H9 (cell line): ENCODE measurements around the gene PSMB7. TPM values are rescaled to one million over a fixed set of nuclear protein-coding genes. Genes with fewer than 3 reads are reported as not detected.

Experiments
- DNase-seq: peaks from one replicate; pipeline ENCODE4 v3.0.0-alpha.2; 2017
- H2AFZ ChIP-seq: one replicate; pipeline ENCODE4 v1.6.1; 2013; ENCODE audit warnings: mild to moderate bottlenecking, low read length, control low read depth, moderate library complexity
- H2AK5ac ChIP-seq: 2 replicates; pipeline ENCODE4 v1.6.1; 2013; ENCODE audit warnings: low read length, control low read depth, mixed read lengths; ENCODE audit not compliant: insufficient read length
- H2BK120ac ChIP-seq: one replicate; pipeline ENCODE4 v1.6.1; 2013; ENCODE audit warnings: low read depth, mild to moderate bottlenecking, low read length, control low read depth, inconsistent platforms; ENCODE audit not compliant: poor library complexity, severe bottlenecking
- H2BK12ac ChIP-seq: 2 replicates; pipeline ENCODE4 v1.6.1; 2013; ENCODE audit warnings: low read length, control low read depth, mixed read lengths, low read depth; ENCODE audit not compliant: insufficient read length
- H2BK15ac ChIP-seq: 2 replicates; pipeline ENCODE4 v1.6.1; 2013; ENCODE audit warnings: low read depth, low read length, control low read depth
- H2BK20ac ChIP-seq: one replicate; pipeline ENCODE4 v1.6.1; 2013; ENCODE audit warnings: low read depth, mild to moderate bottlenecking, low read length, control low read depth, inconsistent platforms; ENCODE audit not compliant: poor library complexity, severe bottlenecking
- H2BK5ac ChIP-seq: 2 replicates; pipeline ENCODE4 v1.6.1; 2013; ENCODE audit warnings: low read length, control low read depth, mixed read lengths; ENCODE audit not compliant: insufficient read length
- H3K14ac ChIP-seq: 2 replicates; pipeline ENCODE4 v1.6.1; 2013; ENCODE audit warnings: low read length, control low read depth; ENCODE audit not compliant: insufficient read depth
- H3K18ac ChIP-seq: 2 replicates; pipeline ENCODE4 v1.6.1; 2013; ENCODE audit warnings: low read depth, mild to moderate bottlenecking, mixed read lengths, low read length, control low read depth; ENCODE audit not compliant: insufficient read length
- H3K23ac ChIP-seq: 2 replicates; pipeline ENCODE4 v1.6.1; 2013; ENCODE audit warnings: low read length, control low read depth, mixed read lengths, low read depth; ENCODE audit not compliant: insufficient read length
- H3K23me2 ChIP-seq: 2 replicates; pipeline ENCODE4 v1.6.1; 2013; ENCODE audit warnings: low read depth, mild to moderate bottlenecking, mixed read lengths, low read length, control low read depth; ENCODE audit not compliant: insufficient read length, poor library complexity, severe bottlenecking
- H3K27ac ChIP-seq: 2 replicates; pipeline ENCODE4 v1.5.1; 2013; ENCODE audit warnings: low read length, control low read depth, mixed read lengths, low read depth; ENCODE audit not compliant: insufficient read length
- H3K27me3 ChIP-seq: 2 replicates; pipeline ENCODE4 v1.6.1; 2013; ENCODE audit warnings: low read length, control low read depth, inconsistent platforms; ENCODE audit not compliant: insufficient read depth
- H3K4ac ChIP-seq: 2 replicates; pipeline ENCODE4 v1.6.1; 2013; ENCODE audit warnings: low read depth, mild to moderate bottlenecking, control low read depth, inconsistent platforms, low read length, moderate library complexity
- H3K4me1 ChIP-seq: 2 replicates; pipeline ENCODE4 v1.6.1; 2013; ENCODE audit warnings: low read length, control low read depth, inconsistent platforms; ENCODE audit not compliant: insufficient read depth
- H3K4me2 ChIP-seq: 2 replicates; pipeline ENCODE4 v1.6.1; 2013; ENCODE audit warnings: low read length, control low read depth, mixed read lengths; ENCODE audit not compliant: insufficient read length, insufficient read depth
- H3K56ac ChIP-seq: 2 replicates; pipeline ENCODE4 v1.6.1; 2013; ENCODE audit warnings: low read depth, mild to moderate bottlenecking, mixed read lengths, low read length, control low read depth; ENCODE audit not compliant: insufficient read length
- H3K79me1 ChIP-seq: 2 replicates; pipeline ENCODE4 v1.6.1; 2013; ENCODE audit warnings: low read depth, mild to moderate bottlenecking, moderate library complexity, low read length, control low read depth, inconsistent platforms; ENCODE audit not compliant: insufficient read depth, poor library complexity, severe bottlenecking
- H3K79me2 ChIP-seq: 2 replicates; pipeline ENCODE4 v1.6.1; 2013; ENCODE audit warnings: low read length, control low read depth, inconsistent platforms; ENCODE audit not compliant: insufficient read depth
- H3K9ac ChIP-seq: 2 replicates; pipeline ENCODE4 v1.6.1; 2013; ENCODE audit warnings: low read length, control low read depth, mixed read lengths; ENCODE audit not compliant: insufficient read length; ENCODE audit errors: extremely low read depth
- H3K9me3 ChIP-seq: one replicate; pipeline ENCODE4 v1.6.1; 2013; ENCODE audit warnings: low read depth, low read length, inconsistent platforms; ENCODE audit not compliant: control insufficient read depth
- H3T11ph ChIP-seq: one replicate; pipeline ENCODE4 v1.6.1; 2013; ENCODE audit warnings: mild to moderate bottlenecking, low read length, control low read depth, inconsistent platforms
- H4K20me1 ChIP-seq: one replicate; pipeline ENCODE4 v1.6.1; 2013; ENCODE audit not compliant: control insufficient read depth, insufficient read length, insufficient read depth
- H4K5ac ChIP-seq: 2 replicates; pipeline ENCODE4 v1.6.1; 2013; ENCODE audit warnings: low read depth, mild to moderate bottlenecking, mixed read lengths, low read length, control low read depth; ENCODE audit not compliant: insufficient read length
- H4K8ac ChIP-seq: replicated peaks from 2 replicates; pipeline ENCODE4 v1.6.1; 2013; ENCODE audit warnings: low read length, control low read depth, mixed read lengths, low read depth; ENCODE audit not compliant: insufficient read length
- H4K91ac ChIP-seq: 2 replicates; pipeline ENCODE4 v1.6.1; 2013; ENCODE audit warnings: low read depth, mild to moderate bottlenecking, moderate library complexity, mixed read lengths, low read length, control low read depth; ENCODE audit not compliant: insufficient read length
- H3K27ac Mint-ChIP-seq, 3 experiments: 2 replicates in 2 of 3; 3 replicates in 1 of 3; pipeline ENCODE4 v1.8.0; 2020 to 2021; ENCODE audit warnings: mixed read lengths in 3 of 3, mild to moderate bottlenecking in 1 of 3, moderate library complexity in 1 of 3
- H3K27me3 Mint-ChIP-seq: 2 replicates; pipeline ENCODE4 v1.8.0; 2021; ENCODE audit warnings: low read depth, mild to moderate bottlenecking, moderate library complexity, mixed read lengths
- H3K36me3 Mint-ChIP-seq, 3 experiments: 2 replicates in 2 of 3; 3 replicates in 1 of 3; pipeline ENCODE4 v1.8.0; 2020 to 2021; ENCODE audit warnings: low read depth in 3 of 3, mixed read lengths in 3 of 3; ENCODE audit not compliant: insufficient read depth in 1 of 3
- H3K4me1 Mint-ChIP-seq, 2 experiments: 2 replicates each; pipeline ENCODE4 v1.8.0; 2020; ENCODE audit warnings: mixed read lengths in 2 of 2
- H3K4me3 Mint-ChIP-seq, 2 experiments: 2 replicates in 1 of 2; 3 replicates in 1 of 2; pipeline ENCODE4 v1.8.0; 2020 to 2021; ENCODE audit warnings: mild to moderate bottlenecking in 2 of 2, mixed read lengths in 2 of 2, moderate library complexity in 1 of 2
- H3K9me3 Mint-ChIP-seq, 2 experiments: 2 replicates in 1 of 2; 3 replicates in 1 of 2; pipeline ENCODE4 v1.8.0; 2020; ENCODE audit warnings: mild to moderate bottlenecking in 2 of 2, mixed read lengths in 2 of 2, moderate library complexity in 1 of 2
- WGBS: extraction: QIAGEN DNeasy Blood & Tissue Kit; methylation state at CpG from one replicate; pipeline ENCODE4 v1.1.7; 2013; ENCODE audit warnings: missing lambda C conversion rate, low lambda C conversion rate, mixed read lengths; ENCODE audit not compliant: insufficient read length; ENCODE audit errors: extremely low coverage; 5-methylcytosine and 5-hydroxymethylcytosine counted together
- total RNA-seq: library from RNA; stranded (reverse); gene quantifications from 2 replicates; pipeline ENCODE4 v1.2.1, GENCODE V29; 2021
- TF ChIP-seq, protein P1 (sequence below): fragments of 200-600 bp; sonication (generic); conservative IDR thresholded peaks from 3 replicates; pipeline ENCODE4 v1.8.0; 2021; ENCODE audit warnings: antibody characterized with exemption, mild to moderate bottlenecking

Gene PSMB7
- total RNA-seq, 1 experiment from 2014 or later, result 209 TPM

DNA sequence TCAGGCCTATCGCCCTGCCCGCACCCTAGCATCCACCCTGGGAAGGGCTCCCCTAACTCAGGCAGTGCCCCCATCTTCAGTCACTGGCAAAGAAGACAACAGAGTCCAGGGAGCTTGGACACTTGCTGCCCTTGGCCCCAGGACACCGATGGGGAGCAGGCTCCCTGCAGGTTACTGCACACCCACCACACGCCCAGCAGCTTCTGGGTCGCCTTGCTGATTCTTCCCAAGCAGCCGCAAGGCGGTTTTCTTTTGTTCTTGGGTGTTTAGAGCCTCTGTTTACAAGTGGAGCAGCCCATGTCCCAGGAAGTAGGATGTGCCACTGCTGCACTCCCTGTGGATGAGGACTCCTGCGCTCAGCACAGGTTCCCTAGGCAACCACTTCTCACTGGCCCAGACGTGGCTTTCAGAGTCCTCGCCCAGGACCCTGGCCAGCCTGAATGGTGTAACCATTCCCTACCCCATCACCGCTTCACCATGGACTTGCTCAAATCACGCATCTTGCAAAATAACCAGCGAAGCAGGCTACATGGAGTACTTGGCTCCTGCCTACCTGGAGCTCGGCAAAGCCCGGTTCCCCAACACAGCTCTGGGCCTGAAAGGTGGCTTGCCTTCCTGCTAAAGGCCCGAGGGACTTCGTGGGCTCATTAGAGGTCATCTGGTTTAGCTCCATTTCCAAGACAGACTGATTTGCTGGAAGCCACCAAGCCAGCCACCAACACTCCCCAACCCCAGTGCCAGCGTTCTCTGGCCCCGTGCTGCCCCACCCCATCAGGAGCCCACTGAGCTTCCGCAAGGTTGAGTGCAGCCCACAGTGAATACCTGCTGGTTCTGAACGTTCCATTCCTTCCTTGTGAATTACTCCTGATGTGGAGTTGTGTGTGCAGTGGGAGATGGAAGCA lies 60.0 kb downstream of the PSMB7 start:
- peaks cover 5 to 15% of the 10 kb centered on the region in 2 experiments; a peak in 3 of 4 replicates for H3K4me1 Mint-ChIP-seq
- no peak overlapping the region for H3K14ac ChIP-seq
- WGBS, result no CpG with 5 or more reads among the region's 21 CpGs
- no peak overlapping the region for H2AK5ac ChIP-seq
- no peak overlapping the region for H2BK120ac ChIP-seq
- H4K91ac ChIP-seq, result no peak overlapping the region
- 0 out of 2 replicates have a peak, but pooled peaks cover 3% of the 10 kb centered on the region for H3K4me1 ChIP-seq
- H2BK12ac ChIP-seq, result no peak overlapping the region
- H2AFZ ChIP-seq, result no peak overlapping the region
- no peak overlapping the region for H3K4me2 ChIP-seq
- H2BK5ac ChIP-seq, result no peak overlapping the region
- peak overlapping the region in 2 of 3 experiments; percentile 64 to 74; a peak in 2 of 7 replicates for H3K27ac Mint-ChIP-seq
- H3K4ac ChIP-seq, result no peak overlapping the region
- H3K36me3 Mint-ChIP-seq, result peaks cover 22 to 53% (median 44%) of the 10 kb centered on the region in 3 experiments; a peak in 6 of 7 replicates
- H3K9me3 ChIP-seq, result no peaks in the 10 kb centered on the region
- H3K18ac ChIP-seq, result no peak overlapping the region
- H3K27me3 ChIP-seq, result no peaks in the 10 kb centered on the region
- no peaks in the 10 kb centered on the region for H3K9me3 Mint-ChIP-seq
- no peak for DNase-seq
- H4K8ac ChIP-seq, result no peak overlapping the region
- TF ChIP-seq, protein P1, sequence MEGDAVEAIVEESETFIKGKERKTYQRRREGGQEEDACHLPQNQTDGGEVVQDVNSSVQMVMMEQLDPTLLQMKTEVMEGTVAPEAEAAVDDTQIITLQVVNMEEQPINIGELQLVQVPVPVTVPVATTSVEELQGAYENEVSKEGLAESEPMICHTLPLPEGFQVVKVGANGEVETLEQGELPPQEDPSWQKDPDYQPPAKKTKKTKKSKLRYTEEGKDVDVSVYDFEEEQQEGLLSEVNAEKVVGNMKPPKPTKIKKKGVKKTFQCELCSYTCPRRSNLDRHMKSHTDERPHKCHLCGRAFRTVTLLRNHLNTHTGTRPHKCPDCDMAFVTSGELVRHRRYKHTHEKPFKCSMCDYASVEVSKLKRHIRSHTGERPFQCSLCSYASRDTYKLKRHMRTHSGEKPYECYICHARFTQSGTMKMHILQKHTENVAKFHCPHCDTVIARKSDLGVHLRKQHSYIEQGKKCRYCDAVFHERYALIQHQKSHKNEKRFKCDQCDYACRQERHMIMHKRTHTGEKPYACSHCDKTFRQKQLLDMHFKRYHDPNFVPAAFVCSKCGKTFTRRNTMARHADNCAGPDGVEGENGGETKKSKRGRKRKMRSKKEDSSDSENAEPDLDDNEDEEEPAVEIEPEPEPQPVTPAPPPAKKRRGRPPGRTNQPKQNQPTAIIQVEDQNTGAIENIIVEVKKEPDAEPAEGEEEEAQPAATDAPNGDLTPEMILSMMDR, result no peak
- H3T11ph ChIP-seq, result no peak overlapping the region
- peaks cover 5% of the 10 kb centered on the region for H3K79me1 ChIP-seq
- no peak overlapping the region for H3K23ac ChIP-seq
- H2BK15ac ChIP-seq, result no peak overlapping the region
- no peaks in the 10 kb centered on the region for H3K23me2 ChIP-seq
- H3K4me3 Mint-ChIP-seq, result no peak overlapping the region
- H3K9ac ChIP-seq, result no peak overlapping the region
- H3K79me2 ChIP-seq, result peaks cover 2% of the 10 kb centered on the region; the same call in 1 of the 2 replicates
- H2BK20ac ChIP-seq, result no peak overlapping the region
- H3K56ac ChIP-seq, result no peak overlapping the region
- no peaks in the 10 kb centered on the region for H3K27me3 Mint-ChIP-seq
- no peak overlapping the region for H3K27ac ChIP-seq
- no peak overlapping the region for H4K5ac ChIP-seq
- no peaks in the 10 kb centered on the region for H4K20me1 ChIP-seq
